EL (cell line): ENCODE results near the gene HUS1.
"Not testable (repeated sequence)": the region's sequence is repeated elsewhere in the genome, so short reads cannot be mapped to it uniquely, and the experiment has no call there.

Experiments used
- DNase-seq: peaks from one replicate; pipeline ENCODE4 v3.0.0-alpha.2; 2016

HUS1 gene

DNA sequence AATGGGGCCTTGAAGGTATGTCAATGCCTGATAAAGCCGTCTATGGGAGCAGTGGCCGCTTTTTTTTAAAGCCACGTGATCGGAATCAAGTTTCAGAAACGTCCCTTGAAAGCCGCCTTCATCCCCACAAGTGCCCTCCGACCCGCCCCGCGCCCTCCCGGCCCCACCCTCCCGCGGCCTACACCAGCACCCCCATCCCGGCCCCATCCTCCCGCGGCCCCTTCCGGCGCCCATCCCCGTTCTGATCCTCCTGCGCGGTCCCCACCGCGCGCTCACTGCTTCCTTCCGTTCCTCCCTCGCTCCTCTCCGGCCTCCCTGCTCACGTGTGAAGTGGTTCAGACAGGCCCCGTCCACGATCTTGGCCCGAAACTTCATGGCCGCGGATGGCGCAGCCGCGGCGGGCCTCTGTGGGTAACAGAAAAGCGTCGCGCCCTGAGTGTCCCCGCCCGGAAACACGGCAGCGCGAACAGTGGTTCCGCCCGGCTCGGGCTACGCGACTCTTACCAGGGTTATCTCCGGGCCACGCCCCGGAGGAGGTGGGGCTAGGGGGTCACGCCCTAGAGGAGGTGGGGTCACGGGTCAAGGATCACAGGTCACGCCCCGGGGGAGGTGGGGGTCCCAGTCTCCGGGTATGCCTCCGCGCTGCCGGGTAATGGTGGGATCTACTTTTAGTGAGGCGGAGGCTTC, at the start of gene HUS1:
Gene HUS1 (minus strand): TSS at position 471 of the 687 bp plus-strand sequence. CDS start 96 bp downstream, at position 375.
- DNase-seq, result peak; percentile 90

DNA sequence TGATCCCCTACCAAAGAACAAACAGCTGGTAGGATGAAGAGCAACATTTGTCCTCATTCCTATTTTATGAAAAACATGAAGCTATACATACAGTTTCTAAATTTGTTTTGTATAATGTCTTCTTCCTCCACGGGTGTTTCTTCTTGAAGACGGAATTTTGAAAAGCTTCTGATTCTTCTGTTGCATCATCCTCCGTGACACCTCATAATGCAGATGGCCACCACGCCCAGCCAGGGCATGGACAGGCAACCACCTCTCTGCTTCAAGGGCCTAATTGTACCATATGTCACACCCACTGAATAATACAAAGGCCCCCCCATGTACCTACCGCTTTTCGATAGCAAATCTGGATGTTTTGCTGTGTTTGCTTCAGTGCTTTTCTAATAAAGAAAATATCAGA, 49.5 kb upstream of the HUS1 start, which contains the start of gene SUN3:
Gene SUN3 (minus strand): TSS at position 170 of the 400 bp plus-strand sequence. CDS start 169 bp downstream, at position 1.
- no peak for DNase-seq

DNA sequence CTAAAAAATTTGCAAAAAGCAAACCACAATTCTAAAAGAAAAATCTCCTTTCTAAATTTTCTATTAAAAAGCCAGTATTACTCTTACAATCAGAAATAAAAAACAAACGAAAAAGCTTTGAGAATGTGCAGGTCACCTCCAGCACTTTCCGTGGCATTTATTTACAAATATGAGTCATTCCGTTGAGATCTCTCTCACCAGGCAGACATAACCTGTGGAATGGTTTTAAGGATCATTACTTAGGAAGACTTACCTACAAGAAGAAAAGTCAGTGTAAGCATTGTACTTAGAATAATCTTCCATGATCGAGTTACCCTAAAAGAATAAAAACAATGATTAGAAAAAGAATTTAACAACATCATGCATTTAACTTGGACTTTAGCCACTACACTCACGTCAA, 46.2 kb upstream of the HUS1 start:
- no peak for DNase-seq

DNA sequence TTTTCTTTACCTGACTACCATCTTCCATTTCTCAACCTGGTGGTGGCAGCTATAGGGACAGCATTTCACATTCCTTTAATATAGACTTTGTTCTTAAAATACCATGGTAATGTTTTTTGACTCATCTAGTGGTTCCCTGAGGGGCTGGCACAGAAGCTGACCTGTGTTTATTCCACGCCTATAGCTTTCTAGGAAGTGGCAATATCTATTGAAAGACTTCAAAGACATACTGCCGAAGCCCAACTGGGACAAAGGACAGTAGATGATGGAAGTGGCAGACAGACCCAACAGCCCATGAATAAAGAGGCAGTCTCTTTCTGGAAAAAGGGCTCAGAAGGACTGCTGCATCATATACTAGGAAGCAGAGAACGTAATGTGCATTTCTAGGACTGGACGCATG, 38.3 kb upstream of the HUS1 start:
- DNase-seq, result no peak

DNA sequence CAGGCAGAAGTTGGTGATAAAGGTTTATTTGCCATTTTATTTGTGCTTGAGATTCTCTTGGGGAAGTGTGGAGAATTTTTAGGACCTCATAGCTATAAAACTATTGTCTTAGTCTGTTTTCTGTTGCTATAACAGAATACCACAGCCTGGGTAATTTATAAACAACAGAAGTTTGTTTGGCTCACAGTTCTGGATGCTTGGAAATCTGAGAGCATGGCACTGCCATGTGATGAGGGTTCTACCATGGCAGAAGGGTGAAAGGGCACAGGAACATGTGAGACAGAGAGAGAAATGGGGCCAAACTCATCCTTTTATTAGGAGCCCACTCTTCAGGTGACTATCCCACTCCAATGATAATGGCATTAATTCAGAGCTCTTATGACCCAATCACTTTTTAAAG, 37.2 kb upstream of the HUS1 start:
- no peak for DNase-seq

DNA sequence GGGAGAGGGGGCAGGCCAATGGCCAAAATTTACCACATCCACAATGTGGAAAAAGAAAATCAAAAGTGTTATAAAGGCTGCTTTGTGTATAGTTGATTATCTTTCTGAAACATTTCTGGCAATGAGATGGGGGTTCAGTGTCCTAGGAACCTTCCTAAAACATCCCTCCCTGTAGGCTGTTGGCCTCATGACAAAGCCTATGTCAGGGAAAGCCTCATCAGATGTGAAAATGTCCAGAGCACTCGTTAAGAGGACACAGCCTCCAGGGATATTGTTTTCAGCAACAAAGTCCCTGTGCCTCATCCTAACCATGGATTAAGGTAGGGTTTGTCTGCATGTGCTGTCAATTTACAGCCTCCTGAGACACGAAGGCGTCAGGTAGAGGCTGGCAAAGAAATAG, 32.5 kb upstream of the HUS1 start:
- no peak for DNase-seq

DNA sequence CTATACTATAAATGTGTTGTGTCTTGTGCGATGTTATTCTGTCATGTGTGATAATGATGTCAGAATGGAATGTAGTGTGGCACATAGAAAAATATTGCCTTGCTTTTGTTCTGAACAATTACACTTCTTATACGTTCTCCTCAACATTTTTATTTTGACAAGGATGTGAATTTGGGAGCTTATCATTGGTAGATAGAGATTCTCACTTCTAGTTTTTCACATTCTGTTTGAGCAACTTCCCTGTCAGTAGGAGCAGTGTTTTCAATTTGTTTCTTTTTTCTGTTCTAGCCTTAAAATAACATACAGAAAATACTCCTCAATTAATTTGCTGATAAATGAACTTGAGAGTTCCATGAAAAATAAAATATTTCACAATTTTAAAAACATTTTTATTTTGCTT, 31.9 kb upstream of the HUS1 start:
- no peak for DNase-seq

DNA sequence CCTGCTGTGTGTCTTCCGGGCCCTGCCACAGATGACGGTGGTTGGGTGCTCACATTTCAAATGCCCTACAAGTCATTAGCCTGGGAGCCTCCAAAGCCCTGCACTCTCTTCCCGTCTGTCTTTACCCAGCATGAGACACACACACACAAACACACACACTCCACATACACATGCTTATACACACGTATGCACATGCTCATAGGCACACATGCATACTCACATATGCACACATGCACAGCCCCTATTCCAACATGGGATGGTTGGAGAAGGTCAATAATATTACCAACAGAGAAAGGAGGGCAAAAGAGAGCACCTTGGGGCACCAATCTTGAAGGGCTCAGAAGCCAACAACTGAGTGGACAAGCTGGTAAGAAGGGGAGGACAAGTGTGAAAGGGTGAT, 30.5 kb upstream of the HUS1 start:
- DNase-seq, result no peak

DNA sequence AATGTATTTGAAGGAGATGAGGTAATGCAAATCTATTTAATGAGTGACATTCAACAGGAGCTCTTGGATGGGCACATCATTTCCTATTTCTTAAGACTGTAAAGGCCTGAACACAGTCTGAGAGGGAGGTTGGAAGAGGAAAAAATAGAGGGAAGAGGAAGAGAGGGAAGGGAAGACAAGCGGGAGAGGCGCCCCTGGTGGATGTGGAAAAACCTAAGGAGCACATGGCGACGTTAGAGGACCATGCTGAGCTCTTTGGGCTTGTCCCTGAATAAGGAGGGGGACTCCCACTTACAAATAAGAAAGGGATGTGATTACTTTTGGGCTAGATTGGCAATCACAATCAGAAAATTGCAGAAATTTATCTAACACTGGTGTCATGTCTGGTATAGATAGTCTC, 29.8 kb upstream of the HUS1 start:
- no peak for DNase-seq

DNA sequence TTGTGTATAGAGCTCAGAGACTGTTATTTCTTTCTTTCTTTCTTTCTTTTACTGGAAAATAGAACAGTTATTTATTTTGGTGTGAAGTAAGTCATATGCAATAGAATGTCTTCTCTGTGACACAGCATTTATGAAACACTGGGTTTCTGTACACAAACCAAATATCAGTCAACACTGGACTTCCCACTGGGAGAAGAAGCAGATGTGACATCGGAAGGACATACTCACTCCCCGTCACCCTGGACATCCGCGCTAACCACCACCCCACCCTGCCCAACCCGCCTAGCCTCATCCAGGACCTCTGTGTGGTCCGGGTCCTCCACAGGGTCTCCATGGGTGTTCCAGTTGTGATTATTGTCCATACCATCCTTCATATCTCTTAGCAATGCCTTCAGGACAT, 27.5 kb upstream of the HUS1 start:
- DNase-seq, result no peak

DNA sequence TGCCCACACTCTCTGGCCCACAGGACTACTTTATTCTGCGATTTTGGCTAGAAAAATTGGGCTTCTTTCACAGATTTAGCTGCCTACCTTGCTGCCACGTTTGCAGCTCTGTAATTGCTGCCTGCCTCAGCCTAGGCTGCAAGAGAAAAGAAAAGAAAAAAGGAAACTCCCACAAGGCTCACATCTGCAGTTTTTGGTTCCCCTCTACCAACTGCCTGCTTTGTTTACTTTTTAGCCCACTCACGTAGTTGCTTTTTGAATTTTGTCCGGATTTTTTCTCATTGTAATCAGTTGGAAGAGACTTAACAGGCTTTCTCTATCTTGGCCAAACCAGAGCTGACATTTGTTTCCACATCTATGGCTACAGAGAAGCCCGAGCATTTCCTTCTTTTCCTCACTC, 25.2 kb upstream of the HUS1 start:
- no peak for DNase-seq

DNA sequence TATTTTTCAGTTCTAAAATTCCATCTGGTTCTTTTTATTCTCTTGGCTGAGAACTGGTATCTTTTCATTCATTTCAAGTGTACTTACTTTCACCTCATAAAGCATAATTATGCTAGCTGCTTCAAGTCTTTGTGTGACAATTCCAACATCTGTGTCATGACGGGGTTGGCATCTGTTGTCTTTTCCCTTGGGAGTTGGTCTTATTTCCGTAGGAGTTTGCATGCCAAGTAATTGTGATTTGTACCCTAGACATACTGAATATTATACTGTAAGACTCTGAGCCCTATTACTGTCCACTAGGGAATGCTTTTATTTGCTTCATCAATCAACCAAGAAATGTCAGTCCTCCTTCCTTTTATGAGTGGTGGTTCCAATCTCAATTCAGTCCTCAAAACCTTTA, 24.6 kb upstream of the HUS1 start:
- no peak for DNase-seq

DNA sequence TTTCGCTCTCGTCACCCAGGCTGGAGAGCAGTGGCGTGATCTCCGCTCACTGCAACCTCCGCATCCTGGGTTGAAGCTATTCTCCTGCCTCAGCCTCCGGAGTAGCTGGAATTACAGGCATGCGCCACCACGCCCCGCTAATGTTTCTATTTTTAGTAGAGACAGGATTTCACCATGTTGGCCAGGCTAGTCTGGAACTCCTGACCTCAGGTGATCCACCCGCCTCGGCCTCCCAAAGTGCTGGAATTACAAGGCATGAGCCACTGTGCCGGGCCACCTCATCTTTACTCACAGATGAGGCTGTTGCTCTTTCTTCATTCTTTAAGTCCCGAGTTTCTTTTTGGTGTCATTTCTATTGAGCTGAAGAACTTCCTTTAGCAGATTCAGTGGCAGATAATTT, 20.7 kb upstream of the HUS1 start:
- DNase-seq, result peak; percentile 42

DNA sequence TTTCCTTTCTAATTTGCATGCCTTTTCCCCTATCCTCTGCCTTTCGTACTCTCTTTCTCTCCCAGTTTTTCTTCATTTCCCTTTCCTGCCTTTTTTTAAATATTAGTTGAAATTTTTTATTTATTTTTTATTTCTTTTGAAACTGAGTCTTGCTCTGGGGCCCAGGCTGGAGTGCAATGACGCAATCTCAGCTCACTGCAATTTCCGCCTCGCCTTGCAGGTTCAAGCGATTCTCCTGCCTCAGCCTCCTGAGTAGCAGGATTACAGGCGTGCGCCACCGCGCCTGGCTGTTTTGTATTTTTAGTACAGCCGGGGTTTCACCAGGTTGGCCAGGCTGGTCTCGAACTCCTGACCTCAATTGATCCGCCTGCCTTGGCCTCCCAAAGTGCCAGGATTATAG, 20.0 kb upstream of the HUS1 start:
- no peak for DNase-seq

DNA sequence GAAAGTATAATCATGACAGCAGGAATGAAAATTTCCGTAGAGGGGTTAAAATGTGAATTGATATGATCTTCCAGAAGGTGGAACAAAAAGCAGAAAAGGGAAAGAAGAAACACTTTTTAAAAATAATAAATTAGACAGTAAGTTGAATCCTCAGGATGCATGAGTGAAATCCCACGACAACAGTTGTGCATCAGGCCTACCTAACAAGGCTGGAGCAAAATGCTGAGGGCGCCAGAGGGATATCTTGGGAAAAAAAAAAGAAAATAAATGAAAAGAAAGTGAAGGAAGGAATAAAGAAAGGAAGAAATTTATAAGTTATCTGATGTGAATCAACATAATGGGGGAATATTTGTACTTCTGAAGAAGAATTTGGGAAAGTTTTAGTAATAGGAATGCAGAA, 13.0 kb upstream of the HUS1 start:
- no peak for DNase-seq

DNA sequence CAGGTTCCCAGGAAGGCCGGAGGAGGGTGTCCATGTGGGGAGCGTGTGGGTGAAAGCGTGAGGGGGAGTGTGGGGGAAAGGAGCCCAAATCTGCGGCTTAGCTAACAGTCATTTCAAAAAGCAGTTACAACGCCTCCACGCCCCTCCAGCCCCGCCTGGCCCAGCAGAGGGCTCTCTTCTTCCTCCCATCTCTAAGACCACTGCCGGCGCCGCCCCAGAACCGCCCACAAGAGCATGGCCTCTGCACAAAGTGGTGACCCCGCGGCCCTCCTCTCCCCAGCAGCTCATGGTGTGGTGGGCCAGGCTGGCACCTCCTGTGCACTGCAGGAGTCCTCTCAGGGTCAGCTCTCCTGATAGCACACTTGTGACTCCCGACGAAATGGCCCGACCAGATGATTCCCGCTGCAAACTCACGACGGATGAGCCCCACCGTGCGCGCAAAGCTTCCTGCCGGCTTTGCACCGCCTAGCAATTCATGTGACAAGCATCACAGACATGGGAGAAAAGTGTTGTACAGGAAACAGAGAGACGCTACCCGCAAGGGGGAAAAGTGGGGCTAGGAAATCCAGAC, 12.4 kb upstream of the HUS1 start:
- DNase-seq, result peak; percentile 84

DNA sequence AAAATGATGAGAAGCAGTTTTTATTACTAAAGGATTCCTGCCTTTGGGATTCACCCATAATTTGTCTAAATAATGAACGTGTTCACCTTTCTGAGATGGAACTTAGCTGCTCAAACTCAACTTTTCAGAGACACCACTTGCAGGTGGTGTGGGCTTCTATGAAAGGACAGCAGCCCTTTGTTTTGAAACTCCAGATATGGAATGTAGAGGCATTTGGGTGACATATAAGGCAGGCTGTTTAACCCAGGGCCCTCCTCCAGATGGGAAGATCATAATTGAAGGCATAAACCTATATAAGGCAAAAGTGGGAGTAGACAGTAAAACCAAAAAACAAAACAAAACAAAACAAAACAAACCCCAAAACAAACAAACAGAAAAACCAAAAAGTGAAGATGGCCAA, 11.9 kb upstream of the HUS1 start:
- no peak for DNase-seq

DNA sequence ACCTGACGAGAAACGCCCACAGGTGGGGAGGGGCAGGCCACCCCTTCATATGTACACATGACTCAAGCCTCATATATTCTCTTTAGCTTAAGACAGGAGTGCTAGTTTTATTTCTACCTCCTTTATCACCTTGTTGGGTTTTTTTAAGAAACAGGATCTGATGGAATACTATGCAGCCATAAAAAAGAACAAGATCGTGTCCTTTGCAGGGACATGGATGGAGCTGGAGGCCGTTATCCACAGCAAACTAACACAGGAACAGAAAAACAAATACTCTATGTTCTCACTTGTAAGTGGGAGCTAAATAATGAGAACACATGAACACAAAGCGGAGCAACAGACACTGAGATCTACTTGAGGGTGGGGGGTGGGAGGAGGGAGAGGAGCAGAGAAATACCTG, 11.2 kb upstream of the HUS1 start:
- no peak for DNase-seq

DNA sequence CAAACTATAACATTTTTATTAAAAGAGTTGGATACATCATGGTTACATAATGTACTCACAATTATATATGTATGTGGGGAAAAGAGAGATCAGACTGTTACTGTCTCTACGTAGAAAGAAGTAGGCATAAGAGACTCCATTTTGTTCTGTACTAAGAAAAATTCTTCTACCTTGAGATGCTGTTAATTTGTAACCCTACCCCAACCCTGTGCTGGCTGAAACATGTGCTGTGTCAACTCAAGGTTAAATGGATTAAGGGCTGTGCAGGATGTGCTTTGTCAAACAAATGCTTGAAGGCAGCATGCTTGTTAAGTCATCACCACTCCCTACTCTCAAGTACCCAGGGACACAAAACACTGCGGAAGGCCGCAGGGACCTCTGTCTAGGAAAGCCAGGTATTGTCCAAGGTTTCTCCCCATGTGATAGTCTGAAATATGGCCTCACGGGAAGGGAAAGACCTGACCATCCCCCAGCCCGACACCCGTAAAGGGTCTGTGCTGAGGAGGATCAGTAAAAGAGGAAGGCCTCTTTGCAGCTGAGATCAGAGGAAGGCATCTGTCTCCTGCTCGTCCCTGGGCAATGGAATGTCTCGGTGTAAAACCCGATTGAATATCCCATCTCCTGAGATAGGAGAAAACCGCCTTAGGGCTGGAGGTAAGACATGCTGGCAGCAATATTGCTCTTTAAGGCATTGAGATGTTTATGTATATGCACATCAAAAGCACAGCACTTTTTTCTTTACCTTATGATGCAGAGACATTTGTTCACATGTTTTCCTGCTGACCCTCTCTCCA, 10.4 kb upstream of the HUS1 start:
- not testable (repeated sequence) for DNase-seq

DNA sequence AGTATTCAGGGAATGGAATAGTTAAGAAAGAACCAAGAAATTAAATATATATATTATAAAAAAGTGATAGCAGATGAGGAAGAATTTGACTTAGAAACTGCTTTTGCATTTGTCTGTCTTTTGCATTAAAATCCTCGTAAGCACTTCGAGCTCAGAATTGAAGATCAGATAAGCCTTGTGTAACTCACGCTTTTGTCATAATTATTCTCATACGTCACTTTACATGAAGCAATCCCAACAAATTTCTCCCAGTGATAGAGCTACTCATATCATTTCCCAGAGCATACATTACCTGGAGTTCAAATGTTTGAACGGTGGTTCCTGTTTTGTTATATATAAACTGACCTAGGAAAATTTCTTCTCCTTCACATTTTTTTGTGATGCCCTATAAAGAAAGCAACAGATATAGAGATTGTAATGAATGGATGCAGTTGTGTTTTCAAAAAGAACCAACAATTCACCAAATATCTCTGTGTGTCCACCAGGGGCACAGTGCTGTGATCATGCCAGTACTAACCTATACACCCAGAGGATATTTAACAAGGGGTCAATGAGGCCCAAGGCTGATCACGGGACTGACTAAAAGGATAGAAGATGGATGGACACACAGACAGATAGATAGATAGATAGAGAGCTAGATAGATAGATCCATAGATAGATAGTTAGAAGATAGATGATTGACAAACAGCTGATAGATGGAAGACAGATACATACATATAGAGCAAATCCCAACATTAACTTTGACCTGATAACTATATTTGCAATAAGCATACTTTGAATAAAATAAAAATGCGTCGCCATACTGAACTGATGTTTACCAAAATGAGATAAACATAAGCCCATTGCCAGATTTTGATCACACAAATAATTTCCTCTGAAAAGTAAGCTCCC, 9.3 kb upstream of the HUS1 start:
- peak; percentile 16 for DNase-seq

DNA sequence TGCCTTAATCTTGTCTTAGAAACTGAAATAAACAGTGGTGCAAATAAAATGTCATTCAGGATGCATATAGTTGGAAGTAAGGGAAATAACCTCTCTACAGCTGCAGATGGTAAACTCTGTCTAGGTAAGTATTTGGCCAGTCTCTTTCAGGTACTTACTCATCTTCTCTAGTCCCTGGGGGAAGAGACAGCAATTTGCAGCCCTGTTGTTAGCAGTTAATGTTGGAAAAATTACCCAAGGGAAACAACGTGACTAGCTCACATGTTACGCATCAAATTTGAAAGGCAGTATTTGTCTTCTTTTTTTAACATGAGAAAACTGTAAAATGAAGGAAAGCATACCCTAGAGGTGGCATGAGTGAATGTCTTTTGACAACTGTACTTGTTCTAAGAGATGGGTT, 3.2 kb upstream of the HUS1 start:
- no peak for DNase-seq

DNA sequence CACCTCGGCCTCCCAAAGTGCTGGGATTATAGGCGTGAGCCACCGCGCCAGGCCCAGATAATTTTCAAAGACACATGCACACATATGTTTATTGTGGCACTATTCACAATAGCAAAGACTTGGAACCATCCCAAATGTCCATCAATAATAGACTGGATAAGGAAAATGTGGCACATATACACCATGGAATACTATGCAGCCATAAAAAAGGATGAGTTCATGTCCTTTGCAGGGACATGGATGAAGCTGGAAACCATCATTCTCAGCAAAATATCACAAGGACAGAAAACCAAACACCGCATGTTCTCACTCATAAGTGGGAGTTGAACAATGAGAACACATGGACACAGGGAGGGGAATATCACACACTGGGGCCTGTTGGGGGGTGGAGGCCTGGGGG, 1.2 kb upstream of the HUS1 start:
- not testable (repeated sequence) for DNase-seq

DNA sequence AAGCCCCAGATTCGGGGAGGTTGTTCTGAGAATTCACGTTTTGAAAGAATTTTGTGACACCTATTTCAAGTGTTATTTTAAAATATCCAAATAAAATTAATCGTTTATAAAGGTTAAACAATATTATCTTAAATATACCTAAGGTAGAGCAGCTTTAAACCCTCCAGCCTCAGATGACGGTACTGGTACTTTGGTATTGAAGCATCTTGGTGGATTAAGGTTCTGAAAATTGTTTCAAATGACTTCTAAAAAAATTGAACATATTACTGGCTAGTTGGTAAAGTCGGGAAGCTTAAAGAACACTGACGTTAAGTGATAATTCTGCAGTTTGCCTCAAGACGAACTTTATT, 392 bp upstream of the HUS1 start:
- DNase-seq, result no peak
